GM21786 (cell line): ENCODE data around the gene DLG1.
"Not testable (repeated sequence)": the region's sequence is repeated elsewhere in the genome, so short reads cannot be mapped to it uniquely, and the experiment has no call there.

Experiments
- ATAC-seq: cut with Tn5 transposase; IDR thresholded peaks from one replicate; pipeline ENCODE4 v1.9.1; 2021; ENCODE audit not compliant: unreplicated experiment

DLG1 gene

DNA sequence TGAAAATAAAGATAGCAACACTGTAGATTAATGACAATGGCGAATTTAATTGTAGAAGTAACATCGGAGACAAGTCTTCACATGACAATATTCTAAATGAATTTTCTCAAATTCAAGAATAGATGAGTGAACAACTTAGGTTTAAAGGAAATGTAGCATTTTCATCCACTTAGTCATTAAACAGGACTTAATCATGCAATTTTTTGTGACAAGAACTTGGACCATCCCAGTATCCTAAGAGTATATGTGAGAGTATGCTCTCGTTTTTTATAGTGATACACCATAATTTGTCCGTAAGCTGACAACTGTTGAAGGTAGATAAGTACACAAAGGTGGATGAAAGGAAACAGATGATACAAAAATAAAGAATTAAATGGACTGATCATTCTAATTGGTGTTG is 81.5 kb downstream of the DLG1 start:
- ATAC-seq: no peak

DNA sequence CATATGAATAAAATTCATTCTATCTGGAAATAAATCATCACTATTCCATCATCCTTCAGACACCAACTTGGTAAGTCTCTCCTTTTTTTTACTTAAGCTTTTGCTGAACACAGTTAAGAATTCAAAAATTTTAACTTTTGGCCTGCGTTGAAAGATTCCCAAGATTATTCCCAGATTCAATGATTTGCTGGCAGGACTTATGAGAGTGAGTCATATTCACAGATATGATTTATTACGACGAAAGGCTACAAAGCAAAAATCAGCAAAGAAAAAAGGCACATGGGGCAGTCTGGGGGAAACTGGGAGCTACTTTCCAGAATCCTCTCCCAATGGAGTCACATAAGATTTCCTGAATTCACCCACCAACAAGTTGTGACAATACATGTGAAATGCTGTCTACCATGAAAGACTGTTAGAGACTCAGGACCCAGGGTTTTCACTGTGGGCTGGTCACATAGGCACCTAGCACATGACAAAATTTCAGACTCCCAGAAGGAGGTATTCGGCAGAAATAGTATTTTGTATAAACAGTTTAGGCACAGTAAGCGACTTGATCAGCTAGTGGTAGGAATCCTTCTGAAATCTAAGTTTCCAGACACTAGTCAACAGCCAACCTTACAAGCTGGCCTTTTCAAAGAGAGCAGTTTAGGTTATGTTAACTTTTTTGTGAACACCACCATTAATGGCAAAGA is 82.1 kb downstream of the DLG1 start:
- no peak for ATAC-seq

DNA sequence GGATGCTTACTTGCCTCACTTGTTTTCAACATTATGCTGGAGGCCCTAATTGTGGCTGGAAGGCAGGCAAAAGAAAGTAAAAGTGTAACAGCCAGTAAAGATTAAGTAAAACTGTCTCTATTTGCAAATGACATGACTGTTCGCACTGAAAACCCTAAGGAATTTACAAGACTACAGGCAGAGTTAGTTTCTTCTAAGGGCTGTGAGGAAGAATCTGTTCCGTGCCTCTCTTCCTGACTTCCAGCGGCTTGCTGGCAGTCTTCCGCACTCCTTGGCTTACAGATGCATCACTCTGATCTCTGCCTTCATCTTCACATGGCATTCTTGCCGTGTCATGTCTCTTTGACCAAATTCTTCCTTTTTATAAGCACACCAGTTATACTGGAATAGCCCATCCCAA is 86.1 kb downstream of the DLG1 start:
- no peak for ATAC-seq

- ATAC-seq: not testable (repeated sequence)
Measured at GRCh38 chr3:197211698-197212097, 86.7 kb downstream of the DLG1 start.

DNA sequence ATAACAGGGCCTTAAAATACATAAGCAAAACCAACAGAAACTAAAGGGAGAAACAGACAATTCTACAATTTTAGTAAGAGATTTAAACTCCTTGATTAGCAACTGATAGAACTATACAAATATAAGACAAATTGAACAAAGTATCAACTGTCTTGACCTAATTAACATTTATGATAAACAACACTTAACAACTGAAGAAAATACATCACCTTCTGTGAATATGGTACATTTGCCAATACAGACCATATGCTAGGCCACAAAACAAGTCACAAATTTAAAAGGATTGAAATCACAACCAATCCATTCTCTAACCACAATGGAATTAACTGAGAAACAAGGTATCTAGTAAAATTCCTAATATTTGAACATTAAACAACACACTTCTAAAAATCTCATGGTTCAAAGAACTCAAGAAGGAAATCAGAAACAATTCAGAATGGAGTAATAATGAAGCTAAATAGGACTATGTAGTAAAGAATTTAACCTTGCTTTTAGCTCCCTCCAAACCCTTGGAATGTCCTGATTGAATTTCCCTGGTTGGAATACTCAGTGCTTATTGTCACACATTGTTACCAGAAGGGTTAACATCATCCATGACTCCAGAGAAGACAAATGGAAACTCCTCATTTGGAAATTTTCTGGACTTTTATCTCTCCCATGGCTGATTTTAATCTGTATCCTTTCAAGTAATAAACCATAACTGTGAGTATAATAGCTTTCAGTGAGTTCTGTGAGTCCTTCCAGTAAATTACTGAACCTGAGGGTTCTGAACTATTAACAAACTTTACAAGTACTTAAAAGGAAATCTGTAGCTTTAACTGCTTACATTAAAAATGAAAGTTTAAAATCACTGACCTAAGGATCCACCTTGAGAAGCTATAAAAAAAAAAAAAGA is 88.8 kb downstream of the DLG1 start:
- ATAC-seq: no peak

- no peak for ATAC-seq
Measured at GRCh38 chr3:197206913-197207312, 91.5 kb downstream of the DLG1 start.

- ATAC-seq: no peak
Measured at GRCh38 chr3:197205675-197206074, 92.7 kb downstream of the DLG1 start.

DNA sequence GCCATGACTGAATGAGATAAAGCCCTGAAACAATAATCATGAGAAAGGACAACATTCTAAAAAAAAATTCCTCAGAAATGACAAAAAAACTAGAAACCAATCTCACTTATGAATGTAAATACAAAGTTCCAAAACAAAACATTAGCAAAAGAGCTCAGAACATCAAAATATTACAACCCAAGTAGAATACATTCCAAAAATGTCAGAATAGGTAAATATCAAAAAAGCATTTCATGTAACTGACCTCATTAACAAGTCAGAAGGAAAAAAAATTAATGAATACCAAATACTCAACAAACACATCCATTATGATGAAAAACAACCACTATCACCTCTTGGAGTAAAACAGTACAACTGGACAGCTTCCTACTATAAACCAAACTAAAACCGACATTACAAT is 93.1 kb downstream of the DLG1 start:
- ATAC-seq: no peak

GRCh38 chr3:197204736-197205135 is 93.7 kb downstream of the DLG1 start:
- no peak for ATAC-seq

DNA sequence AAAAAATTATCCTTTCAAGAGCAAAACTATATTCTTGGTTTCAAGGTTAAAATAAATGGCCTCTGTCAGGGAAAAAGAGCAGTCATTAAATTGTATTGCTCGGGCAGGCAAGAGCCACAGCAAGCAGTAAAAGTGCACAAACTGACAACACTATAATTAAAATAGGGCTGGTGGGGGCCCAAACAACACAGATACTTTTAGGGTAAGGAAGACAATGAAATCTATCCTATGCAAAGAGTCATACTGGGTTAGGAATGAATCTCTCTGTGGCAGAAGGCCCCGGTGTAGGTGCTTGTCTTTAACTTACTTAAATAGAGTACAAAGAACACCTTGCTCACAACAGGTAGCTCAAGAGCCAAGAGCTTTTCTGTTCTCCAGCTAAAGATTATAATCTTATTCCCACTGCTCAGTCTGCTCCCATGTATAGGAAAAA is 94.7 kb downstream of the DLG1 start:
- ATAC-seq: no peak

GRCh38 chr3:197202694-197203093 is 95.7 kb downstream of the DLG1 start:
- no peak for ATAC-seq

DNA sequence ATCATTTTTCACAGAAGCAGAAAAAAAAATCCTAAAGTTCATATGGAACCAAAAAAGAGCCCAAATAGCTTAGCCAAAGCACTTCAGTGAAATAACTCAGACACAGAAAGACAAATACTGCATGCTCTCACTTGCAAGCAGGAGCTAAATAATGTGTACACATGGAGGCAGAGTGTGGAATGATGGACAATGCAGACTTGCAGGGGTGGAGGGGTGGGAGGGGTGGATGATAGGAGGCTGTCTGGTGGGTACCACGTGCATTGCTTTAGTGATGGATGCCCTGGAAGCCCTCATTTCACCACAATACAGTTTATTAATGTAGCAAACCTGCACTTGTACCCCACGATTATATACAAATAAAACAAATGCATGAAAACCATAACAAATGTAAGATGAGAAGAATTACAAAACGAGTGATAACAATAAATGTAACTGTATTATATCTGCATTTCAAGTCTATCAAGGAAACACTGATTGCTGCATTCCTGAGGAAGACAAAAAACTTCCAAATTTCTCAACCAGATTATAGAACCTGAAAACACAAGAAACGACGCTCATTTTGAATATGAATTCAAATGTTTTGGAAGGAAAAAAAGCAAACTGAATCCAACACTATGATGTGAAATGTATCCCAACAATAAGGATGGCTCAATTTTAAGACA is 96.5 kb downstream of the DLG1 start:
- no peak for ATAC-seq

- ATAC-seq: not testable (repeated sequence)
Measured at GRCh38 chr3:197200856-197201255, 97.6 kb downstream of the DLG1 start.

DNA sequence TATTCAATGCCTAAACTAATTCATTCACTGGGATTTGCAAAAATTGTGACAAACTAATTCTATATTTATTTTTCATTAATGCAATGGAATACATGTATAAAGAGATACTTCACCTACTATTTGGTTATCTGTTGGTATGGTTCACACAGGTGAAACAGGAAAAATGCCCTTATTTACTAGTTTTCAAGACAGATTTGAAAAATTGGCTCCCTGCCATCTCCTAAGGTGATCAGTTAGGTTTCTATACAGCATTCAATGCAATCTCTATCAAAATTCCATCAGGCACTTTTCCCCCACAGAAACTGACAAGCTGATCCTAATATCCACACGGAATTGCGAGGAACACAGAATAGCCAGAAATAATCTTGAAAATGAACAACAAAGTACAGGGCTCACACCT is 101.1 kb downstream of the DLG1 start:
- ATAC-seq: no peak

DNA sequence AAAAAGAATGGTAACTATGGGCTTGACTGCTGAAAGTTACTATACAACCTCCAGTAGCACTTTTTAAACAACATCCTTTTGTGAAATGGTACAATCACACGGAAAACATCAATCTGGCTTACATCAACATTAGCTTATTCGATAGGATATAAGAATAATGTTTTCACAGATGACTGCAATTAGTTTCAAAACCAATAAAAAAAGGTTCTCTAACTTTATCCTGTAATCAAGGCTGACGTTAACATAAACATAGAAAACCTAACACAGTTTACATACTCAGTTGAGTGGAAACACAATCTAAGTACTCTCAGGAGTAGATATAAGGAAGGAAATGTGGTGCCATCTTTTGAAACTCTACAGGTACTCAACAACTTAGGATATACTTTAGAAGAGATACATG is 102.2 kb downstream of the DLG1 start:
- ATAC-seq: no peak

GRCh38 chr3:197195326-197195725 is 103.1 kb downstream of the DLG1 start:
- no peak for ATAC-seq

DNA sequence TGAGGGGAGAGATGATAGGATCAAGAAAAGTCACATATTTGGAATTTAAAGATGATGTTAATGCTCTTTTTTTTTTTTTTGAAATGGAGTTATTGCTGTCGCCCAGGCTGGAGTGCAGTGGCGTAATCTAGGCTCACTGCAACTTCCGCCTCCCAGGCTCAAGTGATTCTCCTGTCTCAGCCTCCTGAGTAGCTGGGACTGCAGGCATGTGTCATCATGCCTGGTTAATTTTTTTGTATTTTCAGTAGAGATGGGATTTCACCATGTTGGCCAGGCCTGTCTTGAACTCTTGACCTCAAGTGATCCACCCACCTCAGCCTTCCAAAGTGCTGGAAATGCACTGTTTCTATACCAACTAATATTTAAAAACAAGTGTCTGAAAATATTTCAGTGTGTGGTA is 104.7 kb downstream of the DLG1 start:
- not testable (repeated sequence) for ATAC-seq

GRCh38 chr3:197191897-197192296 is 106.5 kb downstream of the DLG1 start:
- ATAC-seq: no peak

- no peak for ATAC-seq
Measured at GRCh38 chr3:197189623-197190022, 108.8 kb downstream of the DLG1 start.

DNA sequence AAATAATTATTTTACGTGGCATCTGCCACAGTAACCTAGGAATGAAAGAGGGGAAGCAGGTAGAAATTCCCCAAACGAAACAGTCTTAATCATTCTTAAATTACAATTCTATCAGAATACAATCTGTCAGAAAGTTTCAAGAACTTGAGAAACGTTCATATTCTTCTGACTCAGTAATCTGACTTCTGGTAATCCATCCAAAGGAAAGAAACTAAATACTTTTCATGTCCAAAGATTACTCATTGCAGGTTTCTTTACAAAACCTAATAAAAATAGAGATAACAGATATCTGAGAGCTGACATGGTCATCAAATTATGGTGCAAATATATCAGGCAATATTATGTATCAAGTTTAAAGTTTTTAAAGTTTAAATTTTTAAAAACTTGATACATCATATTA is 109.4 kb downstream of the DLG1 start:
- no peak for ATAC-seq

DNA sequence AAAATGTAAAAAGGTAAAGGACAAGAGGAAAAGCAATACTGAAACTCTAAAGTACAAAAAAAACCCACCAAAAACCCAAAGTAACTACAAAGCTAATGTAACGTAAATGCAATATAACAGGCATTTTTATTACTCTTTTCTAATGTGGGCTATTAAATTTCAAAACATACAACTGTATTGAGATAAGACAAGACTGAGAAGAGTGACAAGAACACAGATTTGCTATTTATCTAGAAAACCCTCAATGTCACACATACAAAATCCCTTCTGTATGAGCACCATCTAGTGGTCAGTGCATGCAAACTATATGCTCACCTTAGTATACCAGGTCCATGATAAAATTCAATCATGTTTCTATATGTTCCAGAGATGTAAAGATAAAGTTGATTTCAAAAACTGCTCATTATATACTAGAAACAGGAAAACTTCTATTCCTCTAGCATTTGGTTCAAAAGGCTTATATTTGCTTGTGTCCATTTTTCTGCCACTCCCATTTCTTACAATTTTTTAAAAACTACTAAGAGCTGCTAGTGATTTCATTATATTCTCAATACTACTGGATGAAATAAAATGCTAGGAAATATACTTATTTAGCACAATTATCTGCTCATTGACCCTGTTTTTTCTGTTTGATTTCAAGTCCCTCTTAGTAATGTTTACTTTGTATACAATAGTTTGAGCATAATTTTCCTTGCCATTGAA is 111.4 kb downstream of the DLG1 start:
- peak; percentile 60 for ATAC-seq
